GM19395 (cell line): ENCODE data around the gene IFITM1.

ENCODE experiments used
- ATAC-seq: cut with Tn5 transposase; IDR thresholded peaks from one replicate; pipeline ENCODE4 v1.9.1; 2021; ENCODE audit warnings: mild to moderate bottlenecking, moderate library complexity; ENCODE audit not compliant: unreplicated experiment

IFITM1 gene

DNA sequence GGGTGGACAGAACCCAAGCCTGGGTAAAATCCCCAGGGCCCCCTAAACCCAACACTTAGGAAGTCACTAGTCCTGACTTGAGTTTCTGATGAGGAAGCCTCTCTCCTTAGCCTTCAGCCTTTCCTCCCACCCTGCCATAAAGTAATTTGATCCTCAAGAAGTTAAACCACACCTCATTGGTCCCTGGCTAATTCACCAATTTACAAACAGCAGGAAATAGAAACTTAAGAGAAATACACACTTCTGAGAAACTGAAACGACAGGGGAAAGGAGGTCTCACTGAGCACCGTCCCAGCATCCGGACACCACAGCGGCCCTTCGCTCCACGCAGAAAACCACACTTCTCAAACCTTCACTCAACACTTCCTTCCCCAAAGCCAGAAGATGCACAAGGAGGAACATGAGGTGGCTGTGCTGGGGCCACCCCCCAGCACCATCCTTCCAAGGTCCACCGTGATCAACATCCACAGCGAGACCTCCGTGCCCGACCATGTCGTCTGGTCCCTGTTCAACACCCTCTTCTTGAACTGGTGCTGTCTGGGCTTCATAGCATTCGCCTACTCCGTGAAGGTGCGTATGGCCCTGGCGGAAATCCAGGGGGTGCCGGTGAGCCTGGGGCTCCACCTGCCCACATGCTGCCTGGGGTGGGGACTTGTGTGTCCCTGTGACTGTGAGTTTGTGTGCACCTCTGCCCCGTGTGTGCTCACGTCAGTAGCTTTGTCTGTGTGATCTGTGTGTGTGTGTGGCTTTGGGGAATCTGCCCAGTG, at the start of gene IFITM1:
IFITM1 (plus strand) TSS at position 254 of the 767 bp plus-strand sequence; CDS start at position 385, 131 bp downstream.
- ATAC-seq = peak; percentile 48

GRCh38 chr11:266676-267439, 47.0 kb upstream of the IFITM1 start:
- no peak for ATAC-seq

DNA sequence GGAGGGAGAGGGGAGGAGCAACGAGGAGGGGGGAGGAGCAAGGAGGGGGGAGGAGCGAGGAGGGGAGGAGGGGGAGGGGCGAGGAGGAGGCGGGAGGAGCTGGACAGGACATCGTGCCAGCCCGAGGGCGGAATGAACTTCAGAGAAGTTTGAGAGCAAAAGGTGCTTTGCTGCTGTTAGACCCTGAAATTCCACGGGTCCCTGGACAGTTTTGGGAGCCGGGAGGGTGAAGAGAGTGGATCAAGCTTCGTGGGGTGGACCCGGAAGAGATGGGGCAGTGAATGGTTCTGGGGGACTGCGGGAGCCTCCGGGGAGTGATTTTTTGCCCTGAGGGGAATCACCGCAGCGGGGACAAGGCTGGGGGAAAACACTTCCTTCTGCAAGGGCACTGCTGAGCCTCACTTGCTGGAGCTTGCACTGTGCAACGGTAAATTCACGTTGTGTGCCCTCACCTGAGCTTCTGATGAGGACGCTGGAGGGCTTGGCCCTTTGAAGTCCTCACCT, 46.3 kb upstream of the IFITM1 start:
- ATAC-seq = no peak

DNA sequence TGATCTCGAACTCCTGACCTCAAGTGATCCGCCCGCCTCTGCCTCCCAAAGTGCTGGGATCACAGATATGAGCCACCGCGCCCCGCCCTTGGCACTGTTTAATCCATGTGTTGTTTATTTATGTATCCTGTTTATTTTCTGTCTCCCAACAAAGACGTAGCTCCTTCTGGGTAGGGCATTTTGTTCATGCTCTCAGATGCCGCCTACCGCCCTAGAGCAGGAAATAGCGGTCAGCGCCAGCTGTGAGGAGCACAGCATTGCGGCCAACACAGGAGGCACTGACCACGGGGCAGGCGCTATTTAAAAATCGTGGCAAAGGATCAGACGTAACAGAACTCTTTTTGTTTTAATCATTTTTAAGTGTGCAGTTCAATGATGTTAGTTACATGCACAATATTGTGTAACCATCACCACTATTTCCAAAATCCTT, 45.1 kb upstream of the IFITM1 start:
- ATAC-seq = peak; percentile 38

DNA sequence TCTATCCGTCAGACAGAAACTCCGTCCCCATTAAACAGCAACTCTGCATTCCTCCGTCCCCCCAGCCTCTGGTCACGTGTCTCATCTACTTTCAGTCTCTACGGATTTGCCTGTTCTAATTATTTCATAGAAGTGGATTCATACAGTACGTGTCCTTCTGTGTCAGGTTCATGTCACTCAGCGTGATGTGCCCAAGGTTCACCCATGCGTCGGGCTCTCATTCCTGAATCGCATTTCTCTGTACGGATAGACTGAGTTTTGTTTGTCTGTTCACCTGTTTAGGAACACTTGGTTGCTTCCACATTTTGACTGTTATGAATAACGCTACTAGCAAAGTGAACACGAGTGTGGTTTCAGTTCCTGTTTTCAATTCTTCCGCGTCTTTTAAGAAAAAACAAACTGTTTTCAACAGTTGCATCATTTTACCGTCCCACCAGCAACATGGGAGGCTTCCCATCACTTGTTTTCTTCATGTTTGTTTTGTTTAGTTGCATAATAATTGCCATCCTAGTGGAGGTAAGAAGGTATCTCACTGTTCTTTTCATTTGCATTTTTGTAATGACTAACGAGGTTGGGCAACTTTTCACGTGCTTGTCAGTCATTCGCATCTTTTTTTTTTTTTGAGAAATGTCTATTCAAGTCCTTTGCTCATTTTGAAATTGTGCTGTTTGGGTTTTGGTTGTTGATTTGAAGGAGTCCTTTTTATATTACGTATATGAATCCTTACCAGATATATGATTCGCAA, 44.5 kb upstream of the IFITM1 start:
- peak; percentile 68 for ATAC-seq

GRCh38 chr11:270451-271318, 43.2 kb upstream of the IFITM1 start:
- no peak for ATAC-seq

DNA sequence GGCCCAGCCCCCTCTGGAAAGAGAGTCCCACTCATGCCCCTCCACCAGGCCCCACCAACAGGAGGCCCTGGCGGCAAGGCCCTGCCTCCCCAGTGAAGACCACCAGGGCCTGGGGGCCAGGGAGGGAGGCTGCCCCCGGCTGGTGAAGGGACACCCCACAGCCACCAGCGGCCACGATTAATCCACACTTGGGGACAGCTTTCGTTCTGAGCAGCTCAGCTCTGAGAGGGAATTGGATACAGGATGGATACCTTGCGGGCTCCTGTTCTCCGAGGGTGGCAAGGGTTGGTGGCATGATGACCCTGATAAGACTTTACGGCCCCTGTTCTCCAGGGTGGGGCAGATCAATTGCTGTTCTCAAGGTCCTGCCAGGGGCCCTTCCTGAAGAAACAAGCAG, 42.5 kb upstream of the IFITM1 start:
- no peak for ATAC-seq

GRCh38 chr11:272195-272930, 41.5 kb upstream of the IFITM1 start:
- no peak for ATAC-seq

GRCh38 chr11:272931-273198, 41.0 kb upstream of the IFITM1 start:
- ATAC-seq = no peak

DNA sequence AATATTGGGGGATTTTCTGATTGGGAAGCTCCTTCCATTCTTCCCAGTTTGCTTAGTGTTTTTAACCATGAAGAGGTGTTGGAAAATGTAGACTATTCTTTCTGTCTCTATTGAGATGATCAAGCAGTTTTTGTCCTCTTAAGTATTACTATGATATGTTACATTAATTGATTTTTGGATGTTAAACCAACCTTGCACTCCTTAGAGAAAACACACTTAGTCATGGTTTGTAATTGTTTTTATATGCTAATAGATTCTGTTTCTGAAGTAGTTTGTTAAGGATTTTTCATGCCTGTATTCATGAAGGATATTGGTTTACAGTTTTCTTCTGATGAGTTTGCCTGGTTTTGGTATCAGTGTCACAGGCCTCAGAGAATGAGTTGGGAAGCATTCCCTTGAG, 37.6 kb upstream of the IFITM1 start:
- no peak for ATAC-seq

DNA sequence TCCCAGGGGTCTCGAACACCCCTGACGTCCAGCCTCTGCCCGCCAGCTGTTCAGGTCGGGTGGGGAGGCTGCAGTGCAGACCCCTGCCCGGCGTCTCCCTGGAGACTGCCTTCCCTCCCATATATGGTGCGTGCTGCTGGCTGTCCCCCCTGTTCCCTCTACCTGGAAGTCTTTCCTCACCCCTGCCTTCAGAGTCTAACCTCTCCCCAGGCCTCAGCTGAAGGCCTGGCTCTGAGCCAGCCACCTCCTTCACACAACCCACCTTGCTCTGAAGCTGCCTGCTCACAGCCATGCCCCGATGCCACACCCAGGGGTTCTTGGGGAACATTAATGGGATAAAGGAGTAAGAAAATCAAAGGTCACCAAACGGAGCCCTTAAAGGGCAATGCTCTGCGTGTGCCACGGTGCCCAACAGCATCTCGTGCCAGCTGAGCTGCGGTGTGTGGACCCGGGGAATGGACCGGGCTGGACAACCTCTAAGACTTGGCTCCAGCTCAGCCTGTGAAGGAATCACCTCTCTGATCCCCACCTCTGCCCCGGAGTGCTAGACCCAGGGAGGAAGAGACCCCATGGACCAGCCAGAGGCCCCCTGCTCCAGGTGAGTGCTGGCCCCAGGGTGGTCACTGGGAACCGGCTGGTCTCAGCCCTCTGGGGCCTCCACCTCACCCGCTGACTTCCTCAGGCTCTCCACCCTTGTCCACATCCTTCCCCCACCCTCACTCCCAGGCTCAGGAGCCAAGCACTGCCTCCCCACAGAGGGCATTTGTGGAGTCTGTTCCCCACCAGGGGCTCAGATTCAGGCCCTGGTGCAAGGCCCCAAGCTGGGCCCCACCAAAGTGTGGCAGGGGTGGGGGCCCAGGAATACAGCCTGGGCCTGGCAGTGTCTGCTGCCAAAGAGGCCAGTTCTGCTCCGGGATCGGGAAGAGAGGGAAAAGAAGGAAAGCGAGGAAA, 35.6 kb upstream of the IFITM1 start, which contains the start of gene NLRP6:
NLRP6 (plus strand) TSS at position 407 of the 951 bp plus-strand sequence; CDS start at position 570, 163 bp downstream.
- ATAC-seq = no peak

GRCh38 chr11:279040-279965, 34.5 kb upstream of the IFITM1 start:
- ATAC-seq = no peak

DNA sequence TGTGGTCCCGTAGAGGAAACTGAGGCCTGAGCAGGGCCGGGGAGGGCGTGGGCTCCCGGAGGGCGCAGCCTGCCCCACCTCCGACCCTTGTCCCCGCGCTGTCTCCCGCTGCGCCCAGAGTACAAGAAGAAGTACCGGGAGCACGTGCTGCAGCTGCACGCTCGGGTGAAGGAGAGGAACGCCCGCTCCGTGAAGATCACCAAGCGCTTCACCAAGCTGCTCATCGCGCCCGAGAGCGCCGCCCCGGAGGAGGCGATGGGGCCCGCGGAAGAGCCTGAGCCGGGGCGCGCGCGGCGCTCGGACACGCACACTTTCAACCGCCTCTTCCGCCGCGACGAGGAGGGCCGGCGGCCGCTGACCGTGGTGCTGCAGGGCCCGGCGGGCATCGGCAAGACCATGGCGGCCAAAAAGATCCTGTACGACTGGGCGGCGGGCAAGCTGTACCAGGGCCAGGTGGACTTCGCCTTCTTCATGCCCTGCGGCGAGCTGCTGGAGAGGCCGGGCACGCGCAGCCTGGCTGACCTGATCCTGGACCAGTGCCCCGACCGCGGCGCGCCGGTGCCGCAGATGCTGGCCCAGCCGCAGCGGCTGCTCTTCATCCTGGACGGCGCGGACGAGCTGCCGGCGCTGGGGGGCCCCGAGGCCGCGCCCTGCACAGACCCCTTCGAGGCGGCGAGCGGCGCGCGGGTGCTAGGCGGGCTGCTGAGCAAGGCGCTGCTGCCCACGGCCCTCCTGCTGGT, 33.7 kb upstream of the IFITM1 start:
- no peak for ATAC-seq

DNA sequence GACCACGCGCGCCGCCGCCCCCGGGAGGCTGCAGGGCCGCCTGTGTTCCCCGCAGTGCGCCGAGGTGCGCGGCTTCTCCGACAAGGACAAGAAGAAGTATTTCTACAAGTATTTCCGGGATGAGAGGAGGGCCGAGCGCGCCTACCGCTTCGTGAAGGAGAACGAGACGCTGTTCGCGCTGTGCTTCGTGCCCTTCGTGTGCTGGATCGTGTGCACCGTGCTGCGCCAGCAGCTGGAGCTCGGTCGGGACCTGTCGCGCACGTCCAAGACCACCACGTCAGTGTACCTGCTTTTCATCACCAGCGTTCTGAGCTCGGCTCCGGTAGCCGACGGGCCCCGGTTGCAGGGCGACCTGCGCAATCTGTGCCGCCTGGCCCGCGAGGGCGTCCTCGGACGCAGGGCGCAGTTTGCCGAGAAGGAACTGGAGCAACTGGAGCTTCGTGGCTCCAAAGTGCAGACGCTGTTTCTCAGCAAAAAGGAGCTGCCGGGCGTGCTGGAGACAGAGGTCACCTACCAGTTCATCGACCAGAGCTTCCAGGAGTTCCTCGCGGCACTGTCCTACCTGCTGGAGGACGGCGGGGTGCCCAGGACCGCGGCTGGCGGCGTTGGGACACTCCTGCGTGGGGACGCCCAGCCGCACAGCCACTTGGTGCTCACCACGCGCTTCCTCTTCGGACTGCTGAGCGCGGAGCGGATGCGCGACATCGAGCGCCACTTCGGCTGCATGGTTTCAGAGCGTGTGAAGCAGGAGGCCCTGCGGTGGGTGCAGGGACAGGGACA, 32.9 kb upstream of the IFITM1 start:
- ATAC-seq = no peak

GRCh38 chr11:281486-282161, 32.2 kb upstream of the IFITM1 start:
- no peak for ATAC-seq

- ATAC-seq = no peak
Observed at GRCh38 chr11:282171-282570, 31.7 kb upstream of the IFITM1 start.
